SK-N-SH treated with all-trans-retinoic acid at 6 μM for 48 hours (cell line): Measurements from ENCODE around the gene NCOA5.

Experiments used
- ATAC-seq: fragments of 200-7000 bp; cut with Tn5 transposase; 3 replicates; pipeline ENCODE4 v1.9.1; 2020; ENCODE audit warnings: mild to moderate bottlenecking, moderate library complexity
- BACH2 ChIP-seq: fragments of 250-450 bp; sonication (Bioruptor Pico); IDR thresholded peaks from 2 replicates; pipeline ENCODE4 v1.9.0; 2021; ENCODE audit warnings: mild to moderate bottlenecking, borderline replicate concordance
- CREB5 ChIP-seq: fragments of 250-450 bp; sonication (Bioruptor Pico); IDR thresholded peaks from 2 replicates; pipeline ENCODE4 v1.5.1; 2020; ENCODE audit warnings: low read depth, mild to moderate bottlenecking, moderate library complexity
- CSDC2 ChIP-seq: fragments of 250-450 bp; sonication (Bioruptor Pico); IDR thresholded peaks from 2 replicates; pipeline ENCODE4 v1.5.0; 2020; ENCODE audit warnings: mild to moderate bottlenecking, moderate library complexity
- ISL1 ChIP-seq: fragments of 250-450 bp; sonication (Bioruptor Pico); IDR thresholded peaks from 2 replicates; pipeline ENCODE4 v2.1.2; 2022; ENCODE audit warnings: mild to moderate bottlenecking, moderate library complexity
- OSR1 ChIP-seq: fragments of 250-450 bp; sonication (Bioruptor Pico); IDR thresholded peaks from 2 replicates; pipeline ENCODE4 v1.8.0; 2022; ENCODE audit warnings: moderate library complexity, mild to moderate bottlenecking, inconsistent platforms
- PPARA ChIP-seq: fragments of 250-450 bp; sonication (Bioruptor Pico); IDR thresholded peaks from 2 replicates; pipeline ENCODE4 v1.5.0; 2020; ENCODE audit warnings: mild to moderate bottlenecking, borderline replicate concordance
- SNAI2 ChIP-seq: fragments of 250-450 bp; sonication (Bioruptor Pico); IDR thresholded peaks from 2 replicates; pipeline ENCODE4 v1.5.0; 2020; ENCODE audit warnings: mild to moderate bottlenecking, moderate library complexity
- TCF4 ChIP-seq: fragments of 250-450 bp; sonication (Bioruptor Pico); IDR thresholded peaks from 2 replicates; pipeline ENCODE4 v1.8.0; 2021; ENCODE audit warnings: mild to moderate bottlenecking, moderate library complexity, borderline replicate concordance
- ZC3H10 ChIP-seq: fragments of 250-450 bp; sonication (Bioruptor Pico); IDR thresholded peaks from 2 replicates; pipeline ENCODE4 v1.5.1; 2021; ENCODE audit warnings: mild to moderate bottlenecking, moderate library complexity
- ZFP3 ChIP-seq: fragments of 250-450 bp; sonication (Bioruptor Pico); IDR thresholded peaks from 2 replicates; pipeline ENCODE4 v1.5.0; 2020; ENCODE audit warnings: mild to moderate bottlenecking, moderate library complexity
- ZFP30 ChIP-seq: fragments of 450-650 bp; formaldehyde crosslinking; IDR thresholded peaks from 2 replicates; pipeline ENCODE4 v1.5.0; 2022; ENCODE audit warnings: mild to moderate bottlenecking, moderate library complexity
- ZNF70 ChIP-seq: fragments of 450-650 bp; formaldehyde crosslinking; IDR thresholded peaks from 2 replicates; pipeline ENCODE4 v1.5.0; 2020; ENCODE audit warnings: mild to moderate bottlenecking, moderate library complexity
- ZNF8 ChIP-seq: fragments of 450-650 bp; formaldehyde crosslinking; IDR thresholded peaks from 2 replicates; pipeline ENCODE4 v1.5.0; 2020; ENCODE audit warnings: mild to moderate bottlenecking, moderate library complexity
- TF ChIP-seq, protein P1 (sequence below): fragments of 250-450 bp; sonication (Bioruptor Pico); IDR thresholded peaks from 2 replicates; pipeline ENCODE4 v1.8.0; 2021; ENCODE audit warnings: low read depth, mild to moderate bottlenecking, moderate library complexity, borderline replicate concordance
- TF ChIP-seq, protein P2 (sequence below): fragments of 250-450 bp; sonication (Bioruptor Pico); IDR thresholded peaks from 2 replicates; pipeline ENCODE4 v1.5.0; 2020; ENCODE audit warnings: mild to moderate bottlenecking, moderate library complexity
- TF ChIP-seq, protein P3 (sequence below): fragments of 250-450 bp; sonication (Bioruptor Pico); IDR thresholded peaks from 2 replicates; pipeline ENCODE4 v1.8.0; 2020; ENCODE audit warnings: mild to moderate bottlenecking, moderate library complexity, borderline replicate concordance

Gene NCOA5

GRCh38 chr20:46055269-46055668 is 34.5 kb downstream of the NCOA5 start:
- TF ChIP-seq ZFP30 (CRISPR knock-in tag) (no peak), ZNF70 (CRISPR knock-in tag) (no peak), ZC3H10 (CRISPR knock-in tag) (no peak), BACH2 (CRISPR knock-in tag) (no peak)
- TF ChIP-seq, protein P1, sequence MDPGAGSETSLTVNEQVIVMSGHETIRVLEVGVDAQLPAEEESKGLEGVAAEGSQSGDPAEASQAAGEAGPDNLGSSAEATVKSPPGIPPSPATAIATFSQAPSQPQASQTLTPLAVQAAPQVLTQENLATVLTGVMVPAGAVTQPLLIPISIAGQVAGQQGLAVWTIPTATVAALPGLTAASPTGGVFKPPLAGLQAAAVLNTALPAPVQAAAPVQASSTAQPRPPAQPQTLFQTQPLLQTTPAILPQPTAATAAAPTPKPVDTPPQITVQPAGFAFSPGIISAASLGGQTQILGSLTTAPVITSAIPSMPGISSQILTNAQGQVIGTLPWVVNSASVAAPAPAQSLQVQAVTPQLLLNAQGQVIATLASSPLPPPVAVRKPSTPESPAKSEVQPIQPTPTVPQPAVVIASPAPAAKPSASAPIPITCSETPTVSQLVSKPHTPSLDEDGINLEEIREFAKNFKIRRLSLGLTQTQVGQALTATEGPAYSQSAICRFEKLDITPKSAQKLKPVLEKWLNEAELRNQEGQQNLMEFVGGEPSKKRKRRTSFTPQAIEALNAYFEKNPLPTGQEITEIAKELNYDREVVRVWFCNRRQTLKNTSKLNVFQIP (CRISPR knock-in tag), result no peak
- TF ChIP-seq, all 23 proteins: peak for 0
- ATAC-seq, result no peak

DNA sequence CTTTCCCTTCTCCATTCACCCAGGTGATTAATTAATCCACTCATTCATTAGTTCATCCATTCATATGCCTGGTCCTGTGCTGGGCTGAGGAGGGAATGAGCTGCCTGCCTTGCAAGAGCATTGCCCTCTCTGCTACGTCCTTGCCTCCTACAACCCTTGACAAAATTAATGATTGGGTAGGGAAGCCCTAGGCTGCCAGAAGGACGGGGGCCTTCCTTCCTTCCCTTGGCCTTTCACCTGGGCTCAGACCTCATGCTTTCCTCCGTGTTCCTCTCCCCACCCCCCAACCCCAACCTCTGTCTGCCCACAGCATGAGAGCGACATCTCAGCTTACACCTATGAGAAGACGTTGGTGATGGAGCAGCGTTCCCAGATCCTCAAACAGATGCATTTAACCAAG is 35.2 kb downstream of the NCOA5 start:
- no peak for TF ChIP-seq ZC3H10 (CRISPR knock-in tag)
- ATAC-seq, result no peak

DNA sequence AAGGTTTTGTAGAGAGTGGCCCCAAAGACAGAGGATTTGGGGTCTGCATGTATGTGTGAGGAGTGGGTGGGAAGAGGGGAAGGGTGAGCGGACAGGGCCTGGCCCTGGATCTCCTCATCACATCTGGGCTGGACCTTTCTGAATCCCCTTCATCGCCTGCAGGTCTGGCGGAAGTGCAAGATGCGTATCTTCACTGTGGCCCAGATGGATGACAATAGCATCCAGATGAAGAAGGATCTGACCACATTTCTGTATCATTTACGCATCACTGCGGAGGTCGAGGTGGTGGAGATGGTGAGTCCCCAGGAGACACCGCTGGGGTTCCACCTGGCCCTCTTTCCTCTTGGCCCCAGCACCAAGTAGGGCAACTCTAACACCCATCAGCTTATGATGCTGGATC is 36.3 kb downstream of the NCOA5 start:
- no peak for TF ChIP-seq ZFP3 (CRISPR knock-in tag)
- TF ChIP-seq OSR1 (CRISPR knock-in tag), result no peak
- TF ChIP-seq SNAI2 (CRISPR knock-in tag), result no peak
- TF ChIP-seq PPARA (CRISPR knock-in tag), result no peak
- no peak for ATAC-seq

DNA sequence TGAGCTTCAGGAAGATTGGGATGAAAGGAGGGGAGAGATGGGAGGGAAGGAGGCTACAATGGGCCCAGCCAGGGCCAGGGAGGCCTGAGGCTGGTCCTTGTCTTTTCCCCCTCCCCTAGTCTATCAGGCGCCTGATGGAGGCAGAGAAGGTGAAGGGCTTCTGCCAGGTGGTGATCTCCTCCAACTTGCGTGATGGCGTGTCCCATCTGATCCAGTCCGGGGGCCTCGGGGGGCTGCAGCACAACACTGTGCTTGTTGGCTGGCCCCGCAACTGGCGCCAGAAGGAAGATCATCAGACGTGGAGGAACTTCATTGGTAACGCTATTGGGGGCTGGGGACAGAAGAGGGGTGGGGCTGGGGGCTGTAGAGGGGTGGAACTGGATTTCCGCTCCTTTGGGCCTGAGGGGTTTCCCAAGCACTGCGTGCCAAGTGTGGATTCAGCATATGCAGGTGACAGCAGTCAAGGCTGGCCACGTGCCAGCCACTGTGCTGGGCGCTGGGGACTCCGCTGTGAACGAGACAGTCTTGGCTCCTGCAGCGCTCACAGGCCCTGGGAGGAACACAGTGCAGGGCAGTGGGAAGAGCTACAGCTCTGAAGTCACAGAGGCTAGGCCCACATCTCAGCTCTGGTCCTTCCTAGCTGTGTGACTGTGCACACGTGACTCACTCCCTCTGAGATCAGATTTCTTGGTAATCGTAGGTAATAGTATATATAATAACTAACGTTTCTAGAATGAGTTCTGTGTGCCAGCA is 38.0 kb downstream of the NCOA5 start:
- ATAC-seq, result peak; percentile 93
- TF ChIP-seq, protein P2, sequence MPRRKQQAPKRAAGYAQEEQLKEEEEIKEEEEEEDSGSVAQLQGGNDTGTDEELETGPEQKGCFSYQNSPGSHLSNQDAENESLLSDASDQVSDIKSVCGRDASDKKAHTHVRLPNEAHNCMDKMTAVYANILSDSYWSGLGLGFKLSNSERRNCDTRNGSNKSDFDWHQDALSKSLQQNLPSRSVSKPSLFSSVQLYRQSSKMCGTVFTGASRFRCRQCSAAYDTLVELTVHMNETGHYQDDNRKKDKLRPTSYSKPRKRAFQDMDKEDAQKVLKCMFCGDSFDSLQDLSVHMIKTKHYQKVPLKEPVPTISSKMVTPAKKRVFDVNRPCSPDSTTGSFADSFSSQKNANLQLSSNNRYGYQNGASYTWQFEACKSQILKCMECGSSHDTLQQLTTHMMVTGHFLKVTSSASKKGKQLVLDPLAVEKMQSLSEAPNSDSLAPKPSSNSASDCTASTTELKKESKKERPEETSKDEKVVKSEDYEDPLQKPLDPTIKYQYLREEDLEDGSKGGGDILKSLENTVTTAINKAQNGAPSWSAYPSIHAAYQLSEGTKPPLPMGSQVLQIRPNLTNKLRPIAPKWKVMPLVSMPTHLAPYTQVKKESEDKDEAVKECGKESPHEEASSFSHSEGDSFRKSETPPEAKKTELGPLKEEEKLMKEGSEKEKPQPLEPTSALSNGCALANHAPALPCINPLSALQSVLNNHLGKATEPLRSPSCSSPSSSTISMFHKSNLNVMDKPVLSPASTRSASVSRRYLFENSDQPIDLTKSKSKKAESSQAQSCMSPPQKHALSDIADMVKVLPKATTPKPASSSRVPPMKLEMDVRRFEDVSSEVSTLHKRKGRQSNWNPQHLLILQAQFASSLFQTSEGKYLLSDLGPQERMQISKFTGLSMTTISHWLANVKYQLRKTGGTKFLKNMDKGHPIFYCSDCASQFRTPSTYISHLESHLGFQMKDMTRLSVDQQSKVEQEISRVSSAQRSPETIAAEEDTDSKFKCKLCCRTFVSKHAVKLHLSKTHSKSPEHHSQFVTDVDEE (CRISPR knock-in tag), result no peak
- TF ChIP-seq ZFP30 (CRISPR knock-in tag) (no peak), ISL1 (no peak), CREB5 (CRISPR knock-in tag) (no peak), BACH2 (CRISPR knock-in tag) (no peak), ZNF8 (no peak), ZFP3 (CRISPR knock-in tag) (no peak), ZC3H10 (CRISPR knock-in tag) (no peak), CSDC2 (no peak), SNAI2 (CRISPR knock-in tag) (no peak), ZNF70 (CRISPR knock-in tag) (no peak)
- TF ChIP-seq, protein P1 (CRISPR knock-in tag), result no peak
- TF ChIP-seq, protein P3, sequence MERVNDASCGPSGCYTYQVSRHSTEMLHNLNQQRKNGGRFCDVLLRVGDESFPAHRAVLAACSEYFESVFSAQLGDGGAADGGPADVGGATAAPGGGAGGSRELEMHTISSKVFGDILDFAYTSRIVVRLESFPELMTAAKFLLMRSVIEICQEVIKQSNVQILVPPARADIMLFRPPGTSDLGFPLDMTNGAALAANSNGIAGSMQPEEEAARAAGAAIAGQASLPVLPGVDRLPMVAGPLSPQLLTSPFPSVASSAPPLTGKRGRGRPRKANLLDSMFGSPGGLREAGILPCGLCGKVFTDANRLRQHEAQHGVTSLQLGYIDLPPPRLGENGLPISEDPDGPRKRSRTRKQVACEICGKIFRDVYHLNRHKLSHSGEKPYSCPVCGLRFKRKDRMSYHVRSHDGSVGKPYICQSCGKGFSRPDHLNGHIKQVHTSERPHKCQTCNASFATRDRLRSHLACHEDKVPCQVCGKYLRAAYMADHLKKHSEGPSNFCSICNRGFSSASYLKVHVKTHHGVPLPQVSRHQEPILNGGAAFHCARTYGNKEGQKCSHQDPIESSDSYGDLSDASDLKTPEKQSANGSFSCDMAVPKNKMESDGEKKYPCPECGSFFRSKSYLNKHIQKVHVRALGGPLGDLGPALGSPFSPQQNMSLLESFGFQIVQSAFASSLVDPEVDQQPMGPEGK (CRISPR knock-in tag), result no peak

- ATAC-seq, result no peak
- TF ChIP-seq, protein P2 (CRISPR knock-in tag), result no peak
- no peak for TF ChIP-seq ZNF8
- no peak for TF ChIP-seq ZC3H10 (CRISPR knock-in tag)
- no peak for TF ChIP-seq SNAI2 (CRISPR knock-in tag)
- TF ChIP-seq ZFP30 (CRISPR knock-in tag), result no peak
- TF ChIP-seq ZFP3 (CRISPR knock-in tag), result no peak
- no peak for TF ChIP-seq PPARA (CRISPR knock-in tag)
- TF ChIP-seq BACH2 (CRISPR knock-in tag), result no peak
- TF ChIP-seq TCF4 (CRISPR knock-in tag), result no peak
Measured at GRCh38 chr20:46050885-46051284, 38.9 kb downstream of the NCOA5 start.
